ENCODE data around the gene DCBLD2. TPM values are rescaled to one million over a fixed set of nuclear protein-coding genes. Genes with fewer than 3 reads are reported as not detected.

DCBLD2 gene
- total RNA-seq, 4 donors from 2014 or later, result 9.8 to 23.7 (median 19.0) TPM

DNA sequence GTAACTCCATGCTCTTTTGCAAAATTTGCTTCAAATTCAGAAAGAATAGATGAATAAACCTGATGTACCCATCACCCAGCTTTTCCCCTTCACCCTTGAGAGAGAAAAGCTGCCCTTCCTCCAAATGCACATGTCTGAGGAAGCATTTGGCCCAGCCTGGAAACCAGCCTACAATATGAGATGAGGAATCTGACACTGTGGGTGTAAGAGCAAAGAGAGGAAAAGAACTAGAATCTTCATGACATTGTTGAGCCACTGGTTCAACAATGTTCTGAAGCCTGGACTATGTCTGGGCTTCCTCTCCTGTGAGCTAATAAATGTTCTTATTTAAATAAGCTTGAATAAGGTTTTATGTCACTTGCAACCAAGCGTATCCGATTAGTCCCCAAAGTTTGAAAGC, 18.7 kb upstream of the DCBLD2 start:
- no peaks in the 10 kb centered on the region for H3K36me3 ChIP-seq

DNA sequence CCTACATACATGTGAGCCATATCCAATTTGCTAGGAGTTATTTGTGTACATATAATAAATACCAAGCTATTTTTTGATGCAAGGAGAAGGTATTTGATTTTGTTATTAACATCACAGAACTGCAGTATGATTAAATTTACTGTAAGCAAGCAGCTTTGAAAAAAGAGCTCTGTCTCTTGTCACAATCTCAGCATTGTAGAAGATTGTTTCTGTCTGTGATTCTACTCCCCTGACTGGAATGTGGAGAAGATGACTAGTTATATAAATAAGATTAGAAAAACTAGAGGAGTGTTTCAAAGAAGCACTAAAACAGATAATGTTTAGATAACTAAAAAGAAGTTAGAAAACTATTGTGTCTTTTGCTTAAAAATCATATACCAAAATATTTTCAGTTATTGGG, 17.1 kb upstream of the DCBLD2 start:
- H3K4me1 ChIP-seq, result no peaks in the 10 kb centered on the region
- no peak overlapping the region for H3K4me3 ChIP-seq
- no peaks in the 10 kb centered on the region for H3K36me3 ChIP-seq
- no peaks in the 10 kb centered on the region for H3K27me3 ChIP-seq
- no peak for DNase-seq (ENCODE audit: low spot score in 2 of 2)
- no peak overlapping the region for H3K27ac ChIP-seq
- TF ChIP-seq POLR2A (IDR thresholded peaks at IDR 0.05) (no peak), EP300 (IDR thresholded peaks at IDR 0.05) (no peak), POLR2AphosphoS5 (IDR thresholded peaks at IDR 0.05) (no peak)
- TF ChIP-seq, protein P1, sequence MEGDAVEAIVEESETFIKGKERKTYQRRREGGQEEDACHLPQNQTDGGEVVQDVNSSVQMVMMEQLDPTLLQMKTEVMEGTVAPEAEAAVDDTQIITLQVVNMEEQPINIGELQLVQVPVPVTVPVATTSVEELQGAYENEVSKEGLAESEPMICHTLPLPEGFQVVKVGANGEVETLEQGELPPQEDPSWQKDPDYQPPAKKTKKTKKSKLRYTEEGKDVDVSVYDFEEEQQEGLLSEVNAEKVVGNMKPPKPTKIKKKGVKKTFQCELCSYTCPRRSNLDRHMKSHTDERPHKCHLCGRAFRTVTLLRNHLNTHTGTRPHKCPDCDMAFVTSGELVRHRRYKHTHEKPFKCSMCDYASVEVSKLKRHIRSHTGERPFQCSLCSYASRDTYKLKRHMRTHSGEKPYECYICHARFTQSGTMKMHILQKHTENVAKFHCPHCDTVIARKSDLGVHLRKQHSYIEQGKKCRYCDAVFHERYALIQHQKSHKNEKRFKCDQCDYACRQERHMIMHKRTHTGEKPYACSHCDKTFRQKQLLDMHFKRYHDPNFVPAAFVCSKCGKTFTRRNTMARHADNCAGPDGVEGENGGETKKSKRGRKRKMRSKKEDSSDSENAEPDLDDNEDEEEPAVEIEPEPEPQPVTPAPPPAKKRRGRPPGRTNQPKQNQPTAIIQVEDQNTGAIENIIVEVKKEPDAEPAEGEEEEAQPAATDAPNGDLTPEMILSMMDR (IDR thresholded peaks at IDR 0.05), result no peak
- no peaks in the 10 kb centered on the region for H3K9me3 ChIP-seq

More for the DNA sequence above, 18.7 kb upstream of the DCBLD2 start:
- WGBS, result 100% methylated on average over 2 of the region's 2 CpGs
- H3K4me1 ChIP-seq, result no peaks in the 10 kb centered on the region
- H3K9me3 ChIP-seq, result no peaks in the 10 kb centered on the region
- TF ChIP-seq, protein P1 (IDR thresholded peaks at IDR 0.05), result no peak
- TF ChIP-seq POLR2A (IDR thresholded peaks at IDR 0.05) (no peak), EP300 (IDR thresholded peaks at IDR 0.05) (no peak), POLR2AphosphoS5 (IDR thresholded peaks at IDR 0.05) (no peak)
- no peaks in the 10 kb centered on the region for H3K27me3 ChIP-seq
- no peak overlapping the region for H3K27ac ChIP-seq
- DNase-seq (ENCODE audit: low spot score in 2 of 2), result no peak
- H3K4me3 ChIP-seq, result no peak overlapping the region

DNA sequence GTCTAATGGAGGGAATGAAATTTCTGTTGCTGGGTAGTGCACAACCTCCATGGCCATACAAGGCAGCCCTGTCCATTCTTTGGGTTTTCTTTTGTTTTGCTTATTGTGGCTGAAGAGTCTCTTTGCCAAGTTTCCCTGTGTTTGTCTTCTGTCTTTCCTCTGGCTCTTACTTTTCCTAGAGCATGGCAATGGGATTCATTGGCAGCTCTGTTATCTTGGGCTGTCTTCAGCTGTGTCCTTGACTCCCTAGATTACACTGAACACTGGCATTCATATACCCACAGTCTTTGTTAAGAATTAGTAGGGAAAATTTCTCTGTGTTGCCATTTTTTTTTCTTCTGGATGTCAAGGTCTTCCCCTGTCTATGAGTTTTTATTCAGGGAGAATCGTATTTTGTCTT, 16.1 kb upstream of the DCBLD2 start:
- Histone ChIP-seq H3K27me3 (no peaks in the 10 kb centered on the region), H3K27ac (no peak overlapping the region), H3K36me3 (no peaks in the 10 kb centered on the region), H3K4me1 (no peaks in the 10 kb centered on the region), H3K4me3 (no peak overlapping the region), H3K9me3 (no peaks in the 10 kb centered on the region)
- TF ChIP-seq, protein P1 (IDR thresholded peaks at IDR 0.05), result no peak
- no peak for DNase-seq (ENCODE audit: low spot score in 2 of 2)
- WGBS, result 89% methylated on average over 1 of the region's 1 CpG

DNA sequence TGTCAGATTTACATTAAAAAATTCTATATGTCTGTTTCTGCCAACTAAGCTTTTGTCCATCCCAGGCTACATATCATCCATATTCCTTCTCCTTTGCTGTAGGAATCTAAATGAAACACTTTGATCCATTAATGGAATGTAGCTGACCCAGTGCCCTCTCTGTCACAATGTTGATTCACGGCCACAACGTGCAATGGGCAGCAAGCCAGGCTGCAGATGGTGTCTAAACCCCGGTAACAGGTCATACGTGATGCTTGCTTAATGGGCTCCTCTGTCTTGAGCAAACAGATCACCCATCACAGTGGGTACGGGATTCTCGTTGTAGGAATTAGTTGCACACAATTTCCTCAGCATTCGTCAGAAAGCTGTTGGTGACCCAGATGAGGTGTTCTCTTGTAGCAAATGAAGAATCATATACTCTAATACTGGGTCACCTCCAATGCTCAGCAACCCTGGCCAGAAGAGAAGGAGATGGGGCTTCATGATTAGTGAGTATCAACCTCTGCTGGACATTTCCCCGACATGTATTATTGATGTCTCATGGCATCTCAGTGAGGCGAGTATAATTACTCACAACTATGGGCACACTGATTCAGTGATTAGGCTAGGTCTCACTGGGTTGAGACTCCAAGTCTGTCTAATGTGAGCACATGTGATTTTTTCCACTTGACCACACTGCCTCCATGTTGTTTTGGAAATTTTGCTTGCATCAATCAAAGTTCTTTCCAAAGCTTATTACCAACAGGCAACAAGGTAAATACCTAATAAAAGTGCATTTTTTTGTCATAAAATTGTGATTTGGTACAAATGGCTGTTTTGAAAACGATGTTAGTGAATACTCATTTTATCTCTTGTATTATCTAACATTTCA, 12.9 kb upstream of the DCBLD2 start:
- no peak for DNase-seq (ENCODE audit: low spot score in 2 of 2)
- Histone ChIP-seq H3K9me3 (no peaks in the 10 kb centered on the region), H3K36me3 (no peaks in the 10 kb centered on the region), H3K4me3 (no peak overlapping the region), H3K27ac (no peak overlapping the region), H3K4me1 (no peaks in the 10 kb centered on the region), H3K27me3 (no peaks in the 10 kb centered on the region)
- 71% methylated on average over 9 of the region's 10 CpGs for WGBS
- TF ChIP-seq EP300 (IDR thresholded peaks at IDR 0.05) (no peak), POLR2A (IDR thresholded peaks at IDR 0.05) (no peak), POLR2AphosphoS5 (IDR thresholded peaks at IDR 0.05) (no peak)
- TF ChIP-seq, protein P1 (IDR thresholded peaks at IDR 0.05), result no peak

DNA sequence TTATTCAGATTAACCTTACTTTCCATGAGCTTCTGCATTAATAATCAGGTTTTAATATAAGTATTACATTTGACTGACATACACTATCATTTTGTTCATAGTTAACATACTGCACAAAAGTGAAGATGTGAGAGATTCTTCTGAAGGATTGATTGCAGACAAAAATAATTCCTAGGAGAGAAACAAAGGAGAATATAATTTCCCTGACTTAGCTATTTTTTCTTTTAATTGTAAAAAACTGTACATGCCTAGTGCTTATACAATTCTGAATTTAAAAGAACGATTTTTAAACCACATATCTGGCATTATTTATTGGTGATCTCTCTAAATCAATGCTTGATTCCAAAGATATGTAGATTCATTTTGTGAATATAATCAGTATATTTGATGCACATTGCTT, 11.0 kb upstream of the DCBLD2 start:
- H3K27me3 ChIP-seq, result no peaks in the 10 kb centered on the region
- no peaks in the 10 kb centered on the region for H3K9me3 ChIP-seq
- H3K27ac ChIP-seq, result no peak overlapping the region
- WGBS, result 80% methylated on average over 1 of the region's 1 CpG
- no peak for DNase-seq (ENCODE audit: low spot score in 2 of 2)
- H3K4me3 ChIP-seq, result no peak overlapping the region
- H3K36me3 ChIP-seq, result no peaks in the 10 kb centered on the region
- TF ChIP-seq POLR2A (IDR thresholded peaks at IDR 0.05) (no peak), POLR2AphosphoS5 (IDR thresholded peaks at IDR 0.05) (no peak), EP300 (IDR thresholded peaks at IDR 0.05) (no peak)
- TF ChIP-seq, protein P1 (IDR thresholded peaks at IDR 0.05), result no peak
- H3K4me1 ChIP-seq, result no peaks in the 10 kb centered on the region

Measured in suprapubic skin (tissue), 4 donors.